ENCODE measurements around the gene OPCML. TPM values are rescaled to one million over a fixed set of nuclear protein-coding genes. Genes with fewer than 3 reads are reported as not detected.

Gene OPCML
- total RNA-seq, 1 donor: under 0.01 TPM

GRCh38 chr11:133160754-133161153 lies 371.5 kb downstream of the OPCML start:
- no peaks in the 10 kb centered on the region for H3K9me3 ChIP-seq (ENCODE audit: low read depth, low read length)
- H3K4me3 ChIP-seq (ENCODE audit: low read length): no peak overlapping the region
- no peaks in the 10 kb centered on the region for H3K4me1 ChIP-seq (ENCODE audit: insufficient read depth, low read length)
- H3K27me3 ChIP-seq (ENCODE audit: insufficient read depth, low read length): no peaks in the 10 kb centered on the region

DNA sequence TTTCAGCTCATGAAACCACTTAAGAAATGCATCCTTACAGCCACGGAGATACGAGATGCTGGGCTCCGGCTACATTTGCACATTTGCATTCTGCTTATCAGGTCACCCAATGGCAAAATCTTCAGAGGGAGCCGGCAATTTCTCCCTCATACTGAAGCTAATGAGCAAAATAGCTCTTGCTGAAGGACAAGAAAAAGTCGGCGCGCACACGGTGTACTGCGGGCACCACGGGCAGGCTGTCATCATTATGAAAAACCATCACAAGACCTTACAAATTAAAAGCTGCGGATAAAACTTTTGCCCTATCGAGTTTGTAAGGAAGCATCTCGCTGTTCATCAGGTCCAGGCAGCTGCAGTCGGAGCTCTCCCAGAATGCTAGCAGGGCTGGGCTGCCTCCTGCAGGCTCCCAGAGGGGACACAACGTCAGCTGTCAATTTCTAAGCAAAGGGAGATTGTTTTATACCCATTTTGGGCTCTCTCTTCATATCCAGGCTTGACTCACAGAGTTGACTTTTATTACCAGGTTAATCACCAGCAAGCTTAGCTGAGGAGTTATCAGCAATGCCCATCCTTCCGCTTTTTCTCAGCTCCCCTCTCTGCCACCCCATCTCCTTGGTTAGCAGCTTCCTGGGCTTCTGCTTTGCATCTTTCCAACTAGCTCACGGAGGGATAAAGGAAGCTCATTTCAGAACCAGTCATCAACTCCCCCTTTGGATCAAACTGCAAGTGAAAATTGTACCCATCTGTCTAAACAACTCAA lies 375.1 kb downstream of the OPCML start:
- no peak overlapping the region for H3K4me3 ChIP-seq (ENCODE audit: low read length)
- no peaks in the 10 kb centered on the region for H3K4me1 ChIP-seq (ENCODE audit: insufficient read depth, low read length)
- H3K9me3 ChIP-seq (ENCODE audit: low read depth, low read length): no peaks in the 10 kb centered on the region
- H3K27me3 ChIP-seq (ENCODE audit: insufficient read depth, low read length): no peaks in the 10 kb centered on the region

DNA sequence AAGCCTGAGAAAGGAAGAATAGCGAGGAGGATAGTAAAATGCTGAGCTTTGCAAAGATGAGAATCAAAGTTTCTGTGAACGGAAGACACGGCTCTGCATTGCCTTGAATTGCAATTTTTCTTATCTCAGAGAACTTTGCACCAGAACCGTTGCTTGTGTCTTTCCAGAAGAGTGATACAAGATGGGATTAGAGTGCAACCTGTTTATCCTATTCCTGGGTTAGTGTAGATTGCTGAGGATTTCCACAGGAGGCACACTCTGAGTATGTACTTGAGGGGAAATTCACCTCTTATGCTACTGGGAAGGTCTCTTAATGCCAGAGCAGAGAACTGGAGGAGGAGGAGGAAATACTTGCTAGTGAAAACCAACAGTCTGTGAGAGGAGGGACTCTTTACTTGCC lies 377.5 kb downstream of the OPCML start:
- no peak overlapping the region for H3K4me3 ChIP-seq (ENCODE audit: low read length)
- H3K4me1 ChIP-seq (ENCODE audit: insufficient read depth, low read length): no peaks in the 10 kb centered on the region
- no peaks in the 10 kb centered on the region for H3K27me3 ChIP-seq (ENCODE audit: insufficient read depth, low read length)
- H3K9me3 ChIP-seq (ENCODE audit: low read depth, low read length): no peaks in the 10 kb centered on the region

DNA sequence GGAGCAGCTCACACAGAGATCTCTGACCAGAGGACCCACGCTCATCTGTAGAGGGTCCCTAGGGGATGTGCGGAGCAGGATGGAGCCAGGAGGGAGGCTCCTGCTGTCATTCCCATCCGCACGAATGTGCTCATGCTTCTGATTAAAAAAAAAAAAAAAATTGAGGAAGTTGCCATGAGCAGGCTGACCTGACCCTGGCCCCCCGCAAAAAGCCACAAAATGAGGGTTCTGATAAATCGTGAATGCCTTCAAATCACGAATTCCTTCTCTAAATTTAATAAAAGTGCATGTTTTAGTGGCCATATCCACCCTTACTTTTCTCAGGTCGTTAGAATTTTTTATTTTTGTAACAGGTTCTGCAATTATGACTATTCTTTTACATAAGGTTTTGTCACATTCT lies 378.2 kb downstream of the OPCML start:
- Histone ChIP-seq H3K27me3 (ENCODE audit: insufficient read depth, low read length) (no peaks in the 10 kb centered on the region), H3K4me3 (ENCODE audit: low read length) (no peak overlapping the region), H3K9me3 (ENCODE audit: low read depth, low read length) (no peaks in the 10 kb centered on the region), H3K4me1 (ENCODE audit: insufficient read depth, low read length) (no peaks in the 10 kb centered on the region)

- no peaks in the 10 kb centered on the region for H3K4me1 ChIP-seq (ENCODE audit: insufficient read depth, low read length)
- no peaks in the 10 kb centered on the region for H3K27me3 ChIP-seq (ENCODE audit: insufficient read depth, low read length)
- H3K9me3 ChIP-seq (ENCODE audit: low read depth, low read length): no peaks in the 10 kb centered on the region
- no peak overlapping the region for H3K4me3 ChIP-seq (ENCODE audit: low read length)
Measured at GRCh38 chr11:133153031-133153430, 379.3 kb downstream of the OPCML start.

DNA sequence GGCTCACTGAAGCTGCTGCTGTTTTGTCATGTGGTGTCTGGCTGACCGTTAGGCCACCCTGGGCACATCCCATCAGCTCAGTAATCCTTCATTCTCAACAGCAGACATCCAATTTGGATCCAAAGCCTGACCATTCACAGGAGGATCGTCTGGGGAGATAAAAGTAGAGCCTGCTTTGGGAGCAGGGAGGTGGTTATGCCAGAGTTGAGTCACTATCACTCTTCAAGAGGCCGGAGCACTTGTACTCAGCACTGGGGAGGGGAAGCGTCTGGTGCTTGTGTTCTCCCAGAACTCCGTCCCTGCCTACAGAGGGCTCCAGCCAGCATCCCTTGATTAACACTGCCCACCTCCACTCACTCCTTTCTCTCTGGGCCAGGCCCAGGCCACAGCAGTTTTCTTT lies 382.6 kb downstream of the OPCML start:
- no peaks in the 10 kb centered on the region for H3K9me3 ChIP-seq (ENCODE audit: low read depth, low read length)
- no peak overlapping the region for H3K4me3 ChIP-seq (ENCODE audit: low read length)
- no peaks in the 10 kb centered on the region for H3K4me1 ChIP-seq (ENCODE audit: insufficient read depth, low read length)
- no peaks in the 10 kb centered on the region for H3K27me3 ChIP-seq (ENCODE audit: insufficient read depth, low read length)

- no peaks in the 10 kb centered on the region for H3K27me3 ChIP-seq (ENCODE audit: insufficient read depth, low read length)
- no peaks in the 10 kb centered on the region for H3K9me3 ChIP-seq (ENCODE audit: low read depth, low read length)
- H3K4me3 ChIP-seq (ENCODE audit: low read length): no peak overlapping the region
- no peaks in the 10 kb centered on the region for H3K4me1 ChIP-seq (ENCODE audit: insufficient read depth, low read length)
Measured at GRCh38 chr11:133147625-133148024, 384.7 kb downstream of the OPCML start.

- Histone ChIP-seq H3K4me3 (ENCODE audit: low read length) (no peak overlapping the region), H3K9me3 (ENCODE audit: low read depth, low read length) (no peaks in the 10 kb centered on the region), H3K27me3 (ENCODE audit: insufficient read depth, low read length) (no peaks in the 10 kb centered on the region), H3K4me1 (ENCODE audit: insufficient read depth, low read length) (no peaks in the 10 kb centered on the region)
Measured at GRCh38 chr11:133146697-133147306, 385.5 kb downstream of the OPCML start.

DNA sequence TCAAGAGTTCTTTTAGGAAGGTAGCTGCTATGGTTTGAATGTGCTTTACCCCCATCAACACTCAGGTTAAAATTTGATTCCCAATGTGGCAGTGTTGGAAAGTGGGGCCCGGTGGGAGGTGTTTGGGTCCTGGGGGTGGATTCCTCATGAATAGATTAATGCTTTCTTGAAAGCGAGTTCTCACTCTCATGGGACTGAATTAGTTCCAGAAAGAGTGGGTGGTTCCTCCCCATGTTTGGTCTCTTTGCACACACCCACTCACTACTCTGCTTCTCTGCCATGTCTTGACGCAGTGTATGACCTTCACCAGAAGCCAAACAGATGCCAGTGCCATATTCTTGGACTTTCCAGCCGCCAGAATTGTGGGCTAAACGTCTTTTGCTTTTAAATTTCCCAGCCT lies 394.4 kb downstream of the OPCML start:
- Histone ChIP-seq H3K4me1 (ENCODE audit: insufficient read depth, low read length) (no peaks in the 10 kb centered on the region), H3K4me3 (ENCODE audit: low read length) (no peak overlapping the region), H3K9me3 (ENCODE audit: low read depth, low read length) (no peaks in the 10 kb centered on the region), H3K27me3 (ENCODE audit: insufficient read depth, low read length) (no peaks in the 10 kb centered on the region)

- H3K27me3 ChIP-seq (ENCODE audit: insufficient read depth, low read length): no peaks in the 10 kb centered on the region
- no peak overlapping the region for H3K4me3 ChIP-seq (ENCODE audit: low read length)
- H3K9me3 ChIP-seq (ENCODE audit: low read depth, low read length): no peaks in the 10 kb centered on the region
Measured at GRCh38 chr11:133137270-133137669, 395.0 kb downstream of the OPCML start.

GRCh38 chr11:133136376-133136775 lies 395.9 kb downstream of the OPCML start:
- no peaks in the 10 kb centered on the region for H3K9me3 ChIP-seq (ENCODE audit: low read depth, low read length)
- H3K4me3 ChIP-seq (ENCODE audit: low read length): no peak overlapping the region
- H3K4me1 ChIP-seq (ENCODE audit: insufficient read depth, low read length): no peaks in the 10 kb centered on the region
- no peaks in the 10 kb centered on the region for H3K27me3 ChIP-seq (ENCODE audit: insufficient read depth, low read length)

More at GRCh38 chr11:133137270-133137669, 395.0 kb downstream of the OPCML start:
- no peaks in the 10 kb centered on the region for H3K4me1 ChIP-seq (ENCODE audit: insufficient read depth, low read length)

- Histone ChIP-seq H3K9me3 (ENCODE audit: low read depth, low read length) (no peaks in the 10 kb centered on the region), H3K4me3 (ENCODE audit: low read length) (no peak overlapping the region), H3K4me1 (ENCODE audit: insufficient read depth, low read length) (no peaks in the 10 kb centered on the region), H3K27me3 (ENCODE audit: insufficient read depth, low read length) (no peaks in the 10 kb centered on the region)
Measured at GRCh38 chr11:133134314-133135173, 397.8 kb downstream of the OPCML start.

DNA sequence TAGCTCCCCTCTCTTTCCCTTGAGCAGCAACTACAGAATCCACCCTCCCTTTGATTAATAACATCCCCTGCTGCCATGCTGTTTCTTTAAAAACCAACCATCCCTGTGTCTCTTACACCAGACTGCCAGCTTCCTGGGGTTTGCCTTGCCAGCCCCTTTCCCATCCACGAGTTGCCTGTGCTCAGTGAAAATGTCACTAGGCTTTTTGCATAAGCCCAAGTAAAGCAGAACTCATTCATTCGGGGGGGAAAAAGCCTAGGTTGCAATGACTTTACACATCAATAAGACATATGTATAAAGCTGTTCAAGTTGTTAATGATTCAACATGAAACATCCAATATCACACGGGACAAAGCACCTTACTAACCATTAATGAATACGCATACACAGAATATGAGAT lies 398.7 kb downstream of the OPCML start:
- Histone ChIP-seq H3K27me3 (ENCODE audit: insufficient read depth, low read length) (no peaks in the 10 kb centered on the region), H3K9me3 (ENCODE audit: low read depth, low read length) (no peaks in the 10 kb centered on the region), H3K4me1 (ENCODE audit: insufficient read depth, low read length) (no peaks in the 10 kb centered on the region), H3K4me3 (ENCODE audit: low read length) (no peak overlapping the region)

DNA sequence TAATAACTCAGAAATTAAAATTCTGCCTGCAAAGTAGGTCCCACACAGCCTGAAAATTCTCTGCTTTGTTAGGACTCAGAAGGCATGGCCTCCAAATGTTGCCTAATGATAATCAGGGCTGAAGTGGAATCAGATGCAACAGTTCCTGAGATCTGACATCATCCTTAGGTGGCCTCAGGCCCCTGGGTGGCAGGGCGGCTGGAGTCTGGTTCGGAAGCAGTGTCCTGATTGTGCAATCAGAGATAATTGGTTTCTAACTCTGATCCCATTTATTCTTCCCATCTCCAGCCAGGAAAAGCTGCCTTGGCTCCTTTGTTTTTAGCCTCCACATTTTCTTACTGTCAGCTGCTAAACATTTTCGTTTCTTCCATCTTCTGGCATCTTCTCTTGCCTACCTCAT lies 399.3 kb downstream of the OPCML start:
- H3K27me3 ChIP-seq (ENCODE audit: insufficient read depth, low read length): no peaks in the 10 kb centered on the region
- no peaks in the 10 kb centered on the region for H3K9me3 ChIP-seq (ENCODE audit: low read depth, low read length)
- H3K4me3 ChIP-seq (ENCODE audit: low read length): no peak overlapping the region
- no peaks in the 10 kb centered on the region for H3K4me1 ChIP-seq (ENCODE audit: insufficient read depth, low read length)

GRCh38 chr11:133127741-133128140 lies 404.6 kb downstream of the OPCML start:
- Histone ChIP-seq H3K4me1 (ENCODE audit: insufficient read depth, low read length) (no peaks in the 10 kb centered on the region), H3K27me3 (ENCODE audit: insufficient read depth, low read length) (no peaks in the 10 kb centered on the region), H3K4me3 (ENCODE audit: low read length) (no peak overlapping the region), H3K9me3 (ENCODE audit: low read depth, low read length) (no peaks in the 10 kb centered on the region)
